HEK293 (cell line): ENCODE results near the gene ANGEL1.
A peak's percentile ranks its signal among the peaks of the same experiment; 100 is the strongest.

Experiments
- CTCF ChIA-PET: fragments of 350-600 bp; formaldehyde crosslinking; extraction: SDS; loops from one replicate; lab custom pipeline; 2021; ENCODE audit warnings: antibody characterized with exemption; lab: Yijun Ruan, JAX
- POLR2A ChIA-PET: fragments of 300-600 bp; formaldehyde crosslinking; extraction: SDS; loops from one replicate; lab custom pipeline; 2020; ENCODE audit warnings: antibody characterized with exemption, inconsistent platforms; lab: Yijun Ruan, JAX
- H3K27ac ChIP-seq: fragments of 200-500 bp; sonication (Bioruptor generic); 2 replicates; pipeline ENCODE4 v1.5.1; 2014; ENCODE audit warnings: low read depth, low read length, control low read depth, inconsistent platforms; ENCODE audit errors: extremely low read depth
- H3K36me3 ChIP-seq, 2 experiments: fragments of 200-500 bp in 1 of 2; sonication (Bioruptor generic) in 1 of 2; 1 replicate in 1 of 2; 2 replicates in 1 of 2; pipeline ENCODE4 v1.5.1; 2014 to 2017; ENCODE audit warnings: inconsistent platforms in 2 of 2, low read length in 2 of 2; ENCODE audit not compliant: control insufficient read depth in 2 of 2, insufficient read depth in 1 of 2
- H3K4me1 ChIP-seq: fragments of 200-500 bp; sonication (Bioruptor generic); 2 replicates; pipeline ENCODE4 v1.5.1; 2014; ENCODE audit warnings: mild to moderate bottlenecking, low read length, inconsistent platforms; ENCODE audit not compliant: control insufficient read depth, insufficient read depth
- H3K4me3 ChIP-seq: 2 replicates; pipeline ENCODE4 v1.5.1; 2011; ENCODE audit warnings: low read depth, mild to moderate bottlenecking, control low read depth, low read length, moderate library complexity
- H3K9me3 ChIP-seq: fragments of 200-500 bp; sonication (Bioruptor generic); 2 replicates; pipeline ENCODE4 v1.5.1; 2014; ENCODE audit warnings: low read depth, low read length, inconsistent platforms; ENCODE audit not compliant: control insufficient read depth, insufficient read depth
- BCL6B ChIP-seq: fragments of 450-650 bp; formaldehyde crosslinking; IDR thresholded peaks from 2 replicates; pipeline ENCODE4 v1.5.1; 2017; ENCODE audit warnings: missing biosample characterization, missing genetic modification characterization
- EGR2 ChIP-seq: fragments of 450-650 bp; formaldehyde crosslinking; IDR thresholded peaks from 2 replicates; pipeline ENCODE4 v1.5.1; 2016; ENCODE audit warnings: low read depth, missing biosample characterization, missing genetic modification characterization
- INSM2 ChIP-seq: fragments of 450-650 bp; formaldehyde crosslinking; IDR thresholded peaks from 2 replicates; pipeline ENCODE4 v1.5.1; 2016; ENCODE audit warnings: missing biosample characterization, missing genetic modification characterization
- MZF1 ChIP-seq: fragments of 450-650 bp; formaldehyde crosslinking; IDR thresholded peaks from 2 replicates; pipeline ENCODE4 v1.5.1; 2017; ENCODE audit warnings: missing biosample characterization, missing genetic modification characterization, borderline replicate concordance
- SALL2 ChIP-seq: fragments of 450-650 bp; formaldehyde crosslinking; IDR thresholded peaks from 2 replicates; pipeline ENCODE4 v1.5.0; 2017; ENCODE audit warnings: missing biosample characterization, mild to moderate bottlenecking, missing genetic modification characterization, borderline replicate concordance
- SCRT2 ChIP-seq: fragments of 450-650 bp; formaldehyde crosslinking; IDR thresholded peaks from 2 replicates; pipeline ENCODE4 v1.5.1; 2016; ENCODE audit warnings: missing biosample characterization, missing genetic modification characterization
- SETDB1 ChIP-seq: IDR thresholded peaks from one replicate; pipeline ENCODE4 v1.6.1; 2017; ENCODE audit warnings: mild to moderate bottlenecking, low read length, moderate library complexity, mixed read lengths; ENCODE audit not compliant: insufficient read length
- ZBTB17 ChIP-seq: fragments of 450-650 bp; formaldehyde crosslinking; IDR thresholded peaks from 2 replicates; pipeline ENCODE4 v1.5.1; 2016; ENCODE audit warnings: missing biosample characterization, missing genetic modification characterization
- ZFP3 ChIP-seq: fragments of 450-650 bp; formaldehyde crosslinking; IDR thresholded peaks from 2 replicates; pipeline ENCODE4 v1.5.1; 2016; ENCODE audit warnings: low read depth, missing biosample characterization, missing genetic modification characterization
- ZFP37 ChIP-seq: fragments of 450-650 bp; formaldehyde crosslinking; IDR thresholded peaks from 2 replicates; pipeline ENCODE4 v1.5.1; 2016; ENCODE audit warnings: missing biosample characterization, missing genetic modification characterization
- ZFP69B ChIP-seq: fragments of 450-650 bp; formaldehyde crosslinking; IDR thresholded peaks from 2 replicates; pipeline ENCODE4 v1.5.1; 2016; ENCODE audit warnings: missing biosample characterization, missing genetic modification characterization
- ZNF114 ChIP-seq: fragments of 450-650 bp; formaldehyde crosslinking; IDR thresholded peaks from 2 replicates; pipeline ENCODE4 v1.5.0; 2017; ENCODE audit warnings: missing biosample characterization, missing genetic modification characterization
- ZNF146 ChIP-seq: fragments of 450-650 bp; formaldehyde crosslinking; IDR thresholded peaks from 2 replicates; pipeline ENCODE4 v1.5.1; 2016; ENCODE audit warnings: missing biosample characterization, missing genetic modification characterization
- ZNF157 ChIP-seq: fragments of 450-650 bp; formaldehyde crosslinking; IDR thresholded peaks from 2 replicates; pipeline ENCODE4 v1.5.1; 2016; ENCODE audit warnings: missing biosample characterization, missing genetic modification characterization
- ZNF202 ChIP-seq: fragments of 450-650 bp; formaldehyde crosslinking; IDR thresholded peaks from 2 replicates; pipeline ENCODE4 v1.5.1; 2016; ENCODE audit warnings: missing biosample characterization, missing genetic modification characterization, borderline replicate concordance
- ZNF221 ChIP-seq: fragments of 450-650 bp; formaldehyde crosslinking; IDR thresholded peaks from 2 replicates; pipeline ENCODE4 v1.5.1; 2017; ENCODE audit warnings: missing biosample characterization, missing genetic modification characterization, borderline replicate concordance
- ZNF335 ChIP-seq: fragments of 450-650 bp; formaldehyde crosslinking; conservative IDR thresholded peaks from 2 replicates; pipeline ENCODE4 v1.5.1; 2016; ENCODE audit warnings: missing biosample characterization, missing genetic modification characterization
- ZNF366 ChIP-seq: fragments of 450-650 bp; formaldehyde crosslinking; conservative IDR thresholded peaks from 2 replicates; pipeline ENCODE4 v1.5.1; 2016; ENCODE audit warnings: missing biosample characterization, missing genetic modification characterization
- ZNF426 ChIP-seq: fragments of 450-650 bp; formaldehyde crosslinking; IDR thresholded peaks from 2 replicates; pipeline ENCODE4 v1.5.1; 2017; ENCODE audit warnings: missing biosample characterization, missing genetic modification characterization, mild to moderate bottlenecking, inconsistent platforms, moderate library complexity
- ZNF521 ChIP-seq: fragments of 450-650 bp; formaldehyde crosslinking; IDR thresholded peaks from 2 replicates; pipeline ENCODE4 v1.5.1; 2017; ENCODE audit warnings: missing biosample characterization, mild to moderate bottlenecking, missing genetic modification characterization
- ZNF548 ChIP-seq: fragments of 450-650 bp; formaldehyde crosslinking; IDR thresholded peaks from 2 replicates; pipeline ENCODE4 v1.5.1; 2016; ENCODE audit warnings: missing biosample characterization, missing genetic modification characterization
- ZNF571 ChIP-seq: fragments of 450-650 bp; formaldehyde crosslinking; IDR thresholded peaks from 2 replicates; pipeline ENCODE4 v1.5.0; 2017; ENCODE audit warnings: missing biosample characterization, missing genetic modification characterization
- ZNF777 ChIP-seq: fragments of 450-650 bp; formaldehyde crosslinking; IDR thresholded peaks from 2 replicates; pipeline ENCODE4 v1.5.1; 2017; ENCODE audit warnings: missing biosample characterization, missing genetic modification characterization, borderline replicate concordance
- ZXDB ChIP-seq: fragments of 450-650 bp; formaldehyde crosslinking; IDR thresholded peaks from 2 replicates; pipeline ENCODE4 v1.5.1; 2016; ENCODE audit warnings: missing biosample characterization, missing genetic modification characterization
- TF ChIP-seq, protein P1 (sequence below): fragments of 450-650 bp; formaldehyde crosslinking; IDR thresholded peaks from 2 replicates; pipeline ENCODE4 v1.5.1; 2017; ENCODE audit warnings: missing biosample characterization, mild to moderate bottlenecking, missing genetic modification characterization, moderate library complexity

Gene ANGEL1

DNA sequence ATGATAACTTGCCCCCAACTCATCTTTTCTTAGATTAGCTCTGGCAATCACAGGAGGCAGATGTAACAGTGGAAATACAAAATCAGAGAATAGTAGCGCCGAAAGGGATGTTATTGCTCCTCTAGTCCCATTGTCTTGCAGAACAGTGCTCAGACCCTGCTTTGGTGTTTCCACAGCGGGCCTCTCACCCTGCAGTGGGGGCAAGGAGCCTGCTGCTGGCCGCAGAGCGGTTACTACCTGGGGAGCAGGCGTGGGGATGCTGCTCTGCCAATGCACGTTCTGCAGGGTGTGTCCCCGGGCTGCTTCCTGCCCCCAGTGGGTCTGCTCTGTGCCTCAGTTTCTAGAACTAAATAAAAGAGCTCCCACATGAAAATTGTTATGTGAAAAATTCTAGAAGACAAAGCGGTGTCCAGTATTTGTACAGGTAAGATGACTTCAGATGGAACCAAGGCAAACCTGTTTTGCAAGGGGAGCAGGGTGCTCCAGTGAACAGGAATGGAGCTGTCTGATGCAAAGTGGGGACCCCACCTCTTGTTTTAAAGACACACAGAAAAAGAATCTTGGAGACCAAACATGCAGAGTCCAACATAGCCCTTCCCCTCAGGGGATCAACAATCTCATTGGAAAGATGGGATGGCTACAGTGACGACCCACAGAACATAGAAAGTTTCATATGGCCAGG is 49.0 kb upstream of the ANGEL1 start:
- H3K9me3 ChIP-seq: no peaks in the 10 kb centered on the region
- H3K36me3 ChIP-seq: no peaks in the 10 kb centered on the region
- TF ChIP-seq ZNF426 (tag by site-specific recombination) (no peak), ZNF548 (tag by site-specific recombination) (no peak), ZNF521 (no peak), INSM2 (no peak), ZNF571 (tag by site-specific recombination) (no peak), SALL2 (tag by site-specific recombination) (no peak), ZFP69B (no peak), ZNF114 (no peak), ZFP37 (tag by site-specific recombination) (no peak), ZNF146 (tag by site-specific recombination) (no peak), SCRT2 (tag by site-specific recombination) (no peak), ZNF157 (no peak), MZF1 (tag by site-specific recombination) (no peak), BCL6B (tag by site-specific recombination) (no peak), ZFP3 (tag by site-specific recombination) (no peak), ZNF202 (tag by site-specific recombination) (no peak), ZNF221 (tag by site-specific recombination) (no peak), ZXDB (tag by site-specific recombination) (no peak), SETDB1 (no peak)
- TF ChIP-seq, all 188 proteins: peak for 0
- Histone ChIP-seq H3K4me1 (no peaks in the 10 kb centered on the region), H3K4me3 (no peak overlapping the region), H3K27ac (no peak overlapping the region)
- ChIA-PET POLR2A (no interaction called here), CTCF (interaction anchor here (0.6 to 3.9 kb wide), 4 partner anchors 9 to 436 kb away, joined by 3 to 14 read pairs (median 3); no protein-coding TSS in a partner anchor)

- H3K9me3 ChIP-seq: no peaks in the 10 kb centered on the region
- H3K36me3 ChIP-seq: no peaks in the 10 kb centered on the region
- no peak overlapping the region for H3K27ac ChIP-seq
- POLR2A ChIA-PET: no interaction called here
- H3K4me3 ChIP-seq: no peak overlapping the region
- CTCF ChIA-PET: no interaction called here
- no peaks in the 10 kb centered on the region for H3K4me1 ChIP-seq
- TF ChIP-seq ZNF114: no peak
- no peak for TF ChIP-seq ZNF777
- TF ChIP-seq, protein P1, sequence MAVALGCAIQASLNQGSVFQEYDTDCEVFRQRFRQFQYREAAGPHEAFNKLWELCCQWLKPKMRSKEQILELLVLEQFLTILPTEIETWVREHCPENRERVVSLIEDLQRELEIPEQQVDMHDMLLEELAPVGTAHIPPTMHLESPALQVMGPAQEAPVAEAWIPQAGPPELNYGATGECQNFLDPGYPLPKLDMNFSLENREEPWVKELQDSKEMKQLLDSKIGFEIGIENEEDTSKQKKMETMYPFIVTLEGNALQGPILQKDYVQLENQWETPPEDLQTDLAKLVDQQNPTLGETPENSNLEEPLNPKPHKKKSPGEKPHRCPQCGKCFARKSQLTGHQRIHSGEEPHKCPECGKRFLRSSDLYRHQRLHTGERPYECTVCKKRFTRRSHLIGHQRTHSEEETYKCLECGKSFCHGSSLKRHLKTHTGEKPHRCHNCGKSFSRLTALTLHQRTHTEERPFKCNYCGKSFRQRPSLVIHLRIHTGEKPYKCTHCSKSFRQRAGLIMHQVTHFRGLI (tag by site-specific recombination): no peak
- no peak for TF ChIP-seq ZNF335 (tag by site-specific recombination)
- TF ChIP-seq ZNF366 (tag by site-specific recombination): peak; percentile 76
- TF ChIP-seq ZBTB17 (tag by site-specific recombination): peak; percentile 94
- TF ChIP-seq EGR2 (tag by site-specific recombination): no peak
- TF ChIP-seq BCL6B (tag by site-specific recombination): no peak
These were observed 44.1 kb upstream of the ANGEL1 start for GRCh38 chr14:76856769-76857168.
